Caco-2 (cell line): ENCODE results near the gene RPL22. TPM values are rescaled to one million over a fixed set of nuclear protein-coding genes. Genes with fewer than 3 reads are reported as not detected.

ENCODE experiments used
- BruUV-seq: library from RNA; stranded (reverse); fragments of 400-500 nt; replicated peaks from 2 replicates; lab custom pipeline; 2021; lab: Mats Ljungman, UMichigan
- CTCF ChIA-PET: fragments of 300-600 bp; sonication (Branson Sonifier 250); formaldehyde crosslinking; loops from one replicate; lab custom pipeline; 2022; ENCODE audit warnings: antibody characterized with exemption; lab: Charles Lee
- POLR2A ChIA-PET: fragments of 300-600 bp; sonication (Branson Sonifier 250); formaldehyde crosslinking; loops from one replicate; lab custom pipeline; 2022; ENCODE audit warnings: antibody characterized with exemption; lab: Charles Lee
- DNase-seq, 2 experiments: peaks; one replicate each; pipeline versions ENCODE4 v3.0.0 to v3.0.0-alpha.2; 2020 to 2022
- H3K27me3 ChIP-seq: replicated peaks from 2 replicates; pipeline ENCODE4 v1.6.0; 2011; ENCODE audit warnings: low read length; ENCODE audit not compliant: control insufficient read depth, insufficient read depth
- H3K36me3 ChIP-seq: 2 replicates; pipeline ENCODE4 v1.5.1; 2011; ENCODE audit warnings: low read length; ENCODE audit not compliant: control insufficient read depth, insufficient read depth
- H3K4me1 ChIP-seq: fragments of 250-450 bp; sonication (Bioruptor Pico); 2 replicates; pipeline ENCODE4 v1.5.1; 2020; ENCODE audit warnings: mild to moderate bottlenecking
- H3K4me3 ChIP-seq: 2 replicates; pipeline ENCODE4 v1.5.1; 2011; ENCODE audit warnings: low read depth, mild to moderate bottlenecking, control low read depth, low read length
- H3K9me3 ChIP-seq: fragments of 250-450 bp; sonication (Bioruptor Pico); 2 replicates; pipeline ENCODE4 v1.5.1; 2020; ENCODE audit warnings: mild to moderate bottlenecking, moderate library complexity
- H3K27ac Mint-ChIP-seq: one replicate; pipeline ENCODE4 v1.8.0; 2022; ENCODE audit warnings: mixed read lengths; ENCODE audit not compliant: unreplicated experiment
- H3K27me3 Mint-ChIP-seq: one replicate; pipeline ENCODE4 v1.8.0; 2022; ENCODE audit warnings: mixed read lengths; ENCODE audit not compliant: insufficient read depth, unreplicated experiment
- H3K36me3 Mint-ChIP-seq: one replicate; pipeline ENCODE4 v1.8.0; 2022; ENCODE audit warnings: mild to moderate bottlenecking, mixed read lengths; ENCODE audit not compliant: insufficient read depth, unreplicated experiment
- H3K4me1 Mint-ChIP-seq: one replicate; pipeline ENCODE4 v1.8.0; 2022; ENCODE audit warnings: low read depth, mixed read lengths; ENCODE audit not compliant: unreplicated experiment
- H3K4me3 Mint-ChIP-seq: one replicate; pipeline ENCODE4 v1.8.0; 2022; ENCODE audit warnings: mild to moderate bottlenecking, moderate library complexity, mixed read lengths; ENCODE audit not compliant: unreplicated experiment
- H3K9me3 Mint-ChIP-seq: one replicate; pipeline ENCODE4 v1.8.0; 2022; ENCODE audit warnings: mixed read lengths; ENCODE audit not compliant: unreplicated experiment
- CTCF ChIP-seq, 2 experiments: fragments of 200-600 bp in 1 of 2; IDR thresholded peaks; 1 replicate in 1 of 2; 2 replicates in 1 of 2; pipeline versions ENCODE4 v1.5.1 to v1.8.0; 2011 to 2022; ENCODE audit warnings: antibody characterized with exemption in 1 of 2, control low read depth in 1 of 2, inconsistent platforms in 1 of 2, low read depth in 1 of 2, low read length in 1 of 2, mild to moderate bottlenecking in 1 of 2, moderate library complexity in 1 of 2; ENCODE audit not compliant: insufficient read depth in 1 of 2, severe bottlenecking in 1 of 2, unreplicated experiment in 1 of 2
- intact Hi-C: fragments of 100-400 bp; cut with micrococcal nuclease; formaldehyde crosslinking; loops from one replicate; pipeline ENCODE4 v1.10.0; 2022; ENCODE audit not compliant: unreplicated experiment
- total RNA-seq: library from RNA; stranded (reverse); gene quantifications from 2 replicates; pipeline ENCODE4 v1.2.3, GENCODE V29; 2022

RPL22 gene
- total RNA-seq, 1 experiment from 2014 or later, result 406 TPM

GRCh38 chr1:6176779-6177178, 22.6 kb downstream of the RPL22 start:
- POLR2A ChIA-PET, result no interaction called here
- Histone ChIP-seq H3K36me3 (no peaks in the 10 kb centered on the region), H3K4me1 (0 out of 2 replicates have a peak, but pooled peaks cover 4% of the 10 kb centered on the region), H3K9me3 (no peaks in the 10 kb centered on the region), H3K27me3 (no peaks in the 10 kb centered on the region), H3K4me3 (no peak overlapping the region)
- no peak for TF ChIP-seq CTCF (IDR thresholded peaks at IDR 0.05; ENCODE audit: insufficient read depth in 1 of 2, low read depth in 1 of 2, low read length in 1 of 2, severe bottlenecking in 1 of 2, unreplicated experiment in 1 of 2)
- CTCF ChIA-PET, result no interaction called here
- BruUV-seq, result no TSS peak
- H3K9me3 Mint-ChIP-seq, result no peaks in the 10 kb centered on the region
- H3K4me3 Mint-ChIP-seq, result no peak overlapping the region
- no peak overlapping the region for H3K27ac Mint-ChIP-seq
- H3K27me3 Mint-ChIP-seq, result peaks cover 5% of the 10 kb centered on the region
- DNase-seq, result no peak
- intact Hi-C loops, result no loop called here
- H3K36me3 Mint-ChIP-seq, result peaks cover 11% of the 10 kb centered on the region
- H3K4me1 Mint-ChIP-seq, result no peaks in the 10 kb centered on the region

- intact Hi-C loops, result no loop called here
These were observed 24.0 kb downstream of the RPL22 start for GRCh38 chr1:6175411-6175828.

GRCh38 chr1:6174621-6175410, 24.6 kb downstream of the RPL22 start:
- H3K27me3 ChIP-seq, result no peaks in the 10 kb centered on the region
- CTCF ChIA-PET, result no interaction called here
- Mint-ChIP-seq H3K4me1 (no peaks in the 10 kb centered on the region), H3K36me3 (no peaks in the 10 kb centered on the region), H3K4me3 (no peak overlapping the region), H3K27me3 (peaks cover 5% of the 10 kb centered on the region), H3K9me3 (no peaks in the 10 kb centered on the region), H3K27ac (no peak overlapping the region)
- H3K36me3 ChIP-seq, result no peaks in the 10 kb centered on the region
- H3K9me3 ChIP-seq, result no peaks in the 10 kb centered on the region
- no peak for DNase-seq
- no peak overlapping the region for H3K4me3 ChIP-seq
- intact Hi-C loops, result no loop called here
- BruUV-seq, result no TSS peak
- H3K4me1 ChIP-seq, result 0 out of 2 replicates have a peak, but pooled peaks cover 4% of the 10 kb centered on the region
- no peak for TF ChIP-seq CTCF (IDR thresholded peaks at IDR 0.05; ENCODE audit: insufficient read depth in 1 of 2, low read depth in 1 of 2, low read length in 1 of 2, severe bottlenecking in 1 of 2, unreplicated experiment in 1 of 2)
- POLR2A ChIA-PET, result no interaction called here

More at GRCh38 chr1:6175411-6175828, 24.0 kb downstream of the RPL22 start:
- peaks cover 5% of the 10 kb centered on the region for H3K27me3 Mint-ChIP-seq
- no peak for DNase-seq
- ChIA-PET POLR2A (no interaction called here), CTCF (no interaction called here)
- no peaks in the 10 kb centered on the region for H3K4me1 Mint-ChIP-seq
- no peaks in the 10 kb centered on the region for H3K9me3 Mint-ChIP-seq
- no TSS peak for BruUV-seq
- H3K4me3 Mint-ChIP-seq, result no peak overlapping the region
- H3K9me3 ChIP-seq, result no peaks in the 10 kb centered on the region
- no peak overlapping the region for H3K27ac Mint-ChIP-seq
- no peaks in the 10 kb centered on the region for H3K27me3 ChIP-seq
- no peaks in the 10 kb centered on the region for H3K36me3 Mint-ChIP-seq
- 0 out of 2 replicates have a peak, but pooled peaks cover 4% of the 10 kb centered on the region for H3K4me1 ChIP-seq
- no peaks in the 10 kb centered on the region for H3K36me3 ChIP-seq
- H3K4me3 ChIP-seq, result no peak overlapping the region
- no peak for TF ChIP-seq CTCF (IDR thresholded peaks at IDR 0.05; ENCODE audit: insufficient read depth in 1 of 2, low read depth in 1 of 2, low read length in 1 of 2, severe bottlenecking in 1 of 2, unreplicated experiment in 1 of 2)
